Measurements from ENCODE around the gene RNU1-1.
"Not testable (repeated sequence)": the region's sequence is repeated elsewhere in the genome, so short reads cannot be mapped to it uniquely, and the experiment has no call there.

DNA sequence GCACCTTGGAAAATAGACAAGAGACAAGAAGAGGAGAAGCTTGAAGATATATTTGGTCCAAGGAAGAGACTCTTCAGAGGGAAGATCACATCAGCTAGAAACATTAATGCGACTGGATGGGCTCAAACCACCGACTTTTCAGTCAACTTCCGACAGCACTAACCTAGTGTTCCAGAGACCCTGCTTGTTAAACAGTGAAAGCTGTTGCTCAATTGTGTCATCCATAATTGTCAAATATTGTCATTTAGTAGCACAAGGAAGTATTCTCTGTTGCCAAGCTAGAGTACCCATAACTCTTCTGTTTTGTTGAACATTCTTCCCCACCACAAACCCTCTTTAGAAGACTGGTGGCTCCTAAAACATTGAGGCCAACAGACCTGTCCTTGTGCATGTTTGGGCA lies 42.9 kb upstream of the RNU1-1 start:
- TF ChIP-seq, protein P1, sequence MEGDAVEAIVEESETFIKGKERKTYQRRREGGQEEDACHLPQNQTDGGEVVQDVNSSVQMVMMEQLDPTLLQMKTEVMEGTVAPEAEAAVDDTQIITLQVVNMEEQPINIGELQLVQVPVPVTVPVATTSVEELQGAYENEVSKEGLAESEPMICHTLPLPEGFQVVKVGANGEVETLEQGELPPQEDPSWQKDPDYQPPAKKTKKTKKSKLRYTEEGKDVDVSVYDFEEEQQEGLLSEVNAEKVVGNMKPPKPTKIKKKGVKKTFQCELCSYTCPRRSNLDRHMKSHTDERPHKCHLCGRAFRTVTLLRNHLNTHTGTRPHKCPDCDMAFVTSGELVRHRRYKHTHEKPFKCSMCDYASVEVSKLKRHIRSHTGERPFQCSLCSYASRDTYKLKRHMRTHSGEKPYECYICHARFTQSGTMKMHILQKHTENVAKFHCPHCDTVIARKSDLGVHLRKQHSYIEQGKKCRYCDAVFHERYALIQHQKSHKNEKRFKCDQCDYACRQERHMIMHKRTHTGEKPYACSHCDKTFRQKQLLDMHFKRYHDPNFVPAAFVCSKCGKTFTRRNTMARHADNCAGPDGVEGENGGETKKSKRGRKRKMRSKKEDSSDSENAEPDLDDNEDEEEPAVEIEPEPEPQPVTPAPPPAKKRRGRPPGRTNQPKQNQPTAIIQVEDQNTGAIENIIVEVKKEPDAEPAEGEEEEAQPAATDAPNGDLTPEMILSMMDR (conservative IDR thresholded peaks at IDR 0.05; ENCODE audit: low read length) = not testable (repeated sequence)
- not testable (repeated sequence) for TF ChIP-seq EZH2phosphoT487 (IDR thresholded peaks at IDR 0.05; ENCODE audit: borderline replicate concordance, low read depth, low read length)

Measured in OCI-LY7 (cell line).